A549 (cell line): Measurements from ENCODE around the gene COL15A1. TPM values are rescaled to one million over a fixed set of nuclear protein-coding genes. Genes with fewer than 3 reads are reported as not detected.
A peak's percentile ranks its signal among the peaks of the same experiment; 100 is the strongest.

Experiments
- ATAC-seq, 2 experiments: fragments of 200-7000 bp in 1 of 2; fragments of >200 bp in 1 of 2; cut with Nextera tagmentation in 1 of 2; cut with Tn5 transposase in 1 of 2; 3 replicates each; pipeline versions ENCODE4 v1.8.0 to v1.9.1; 2018 to 2020; ENCODE audit warnings: mild to moderate bottlenecking in 1 of 2, moderate library complexity in 1 of 2
- CTCF ChIA-PET: fragments of 300-600 bp; sonication (Branson Sonifier 250); formaldehyde crosslinking; extraction: SDS; loops from one replicate; lab custom pipeline; 2021; ENCODE audit warnings: antibody characterized with exemption, inconsistent platforms; lab: Yijun Ruan, JAX
- POLR2A ChIA-PET: fragments of 350-600 bp; formaldehyde crosslinking; extraction: SDS; loops from one replicate; lab custom pipeline; 2021; ENCODE audit warnings: antibody characterized with exemption, inconsistent platforms; lab: Yijun Ruan, JAX
- DNase-seq, 2 experiments: peaks; one replicate each; pipeline versions ENCODE4 v3.0.0 to v3.0.0-alpha.2; 2011 to 2016; ENCODE audit warnings: low read depth in 1 of 2, low spot score in 1 of 2
- FAIRE-seq: peaks from 2 replicates; lab custom pipeline; 2011; peaks lifted over from hg19 to GRCh38; lab: Jason Lieb, UNC
- H3K27ac ChIP-seq, 2 experiments: fragments of >200 bp; sonication (Bioruptor Twin); formaldehyde crosslinking; 3 replicates each; pipeline ENCODE4 v1.5.1; 2016 to 2017
- H3K4me1 ChIP-seq: fragments of >200 bp; sonication (Bioruptor Twin); formaldehyde crosslinking; 3 replicates; pipeline ENCODE4 v1.6.1; 2016
- H3K4me2 ChIP-seq: fragments of >200 bp; sonication (Bioruptor Twin); formaldehyde crosslinking; 3 replicates; pipeline ENCODE4 v1.6.1; 2016
- H3K4me3 ChIP-seq: fragments of >200 bp; sonication (Bioruptor Twin); formaldehyde crosslinking; 3 replicates; pipeline ENCODE4 v1.5.1; 2016
- H3K9me3 ChIP-seq: fragments of >200 bp; sonication (Bioruptor Twin); formaldehyde crosslinking; 3 replicates; pipeline ENCODE4 v1.6.1; 2016
- CBX2 ChIP-seq: fragments of 200-600 bp; sonication (generic); IDR thresholded peaks from 2 replicates; pipeline ENCODE4 v1.6.1; 2016; ENCODE audit warnings: low read depth, mild to moderate bottlenecking, borderline replicate concordance
- CHD2 ChIP-seq: fragments of 150-350 bp; IDR thresholded peaks from 2 replicates; pipeline ENCODE4 v1.6.1; 2014; ENCODE audit warnings: low read length; ENCODE audit not compliant: partially characterized antibody
- EHF ChIP-seq: fragments of 250-450 bp; sonication (Bioruptor Pico); IDR thresholded peaks from 2 replicates; pipeline ENCODE4 v1.5.0; 2020; ENCODE audit warnings: mild to moderate bottlenecking
- EHMT2 ChIP-seq: fragments of 200-600 bp; sonication (generic); IDR thresholded peaks from 2 replicates; pipeline ENCODE4 v1.6.1; 2016; ENCODE audit warnings: antibody characterized with exemption, low read depth, mild to moderate bottlenecking, moderate library complexity
- EP300 ChIP-seq, 2 experiments: fragments of >200 bp; sonication (Bioruptor Twin); formaldehyde crosslinking; IDR thresholded peaks; 2 replicates in 1 of 2; 3 replicates in 1 of 2; pipeline ENCODE4 v1.6.1; 2016 to 2017
- ESRRA ChIP-seq: fragments of 150-350 bp; IDR thresholded peaks from 2 replicates; pipeline ENCODE4 v1.6.1; 2014; ENCODE audit warnings: mild to moderate bottlenecking, low read length, borderline replicate concordance
- FOSL2 ChIP-seq, 2 experiments: fragments of 450-650 bp in 1 of 2; fragments of >200 bp in 1 of 2; sonication (Bioruptor Twin) in 1 of 2; formaldehyde crosslinking; IDR thresholded peaks; 2 replicates each; pipeline versions ENCODE4 v1.5.0 to v1.6.1; 2016 to 2020; ENCODE audit warnings: mild to moderate bottlenecking in 1 of 2, moderate library complexity in 1 of 2
- FOXS1 ChIP-seq: fragments of 250-450 bp; sonication (Bioruptor Pico); IDR thresholded peaks from 2 replicates; pipeline ENCODE4 v1.5.0; 2020; ENCODE audit warnings: mild to moderate bottlenecking, moderate library complexity
- HMGXB4 ChIP-seq: fragments of 250-450 bp; sonication (Bioruptor Pico); IDR thresholded peaks from 2 replicates; pipeline ENCODE4 v1.5.0; 2021; ENCODE audit warnings: mild to moderate bottlenecking, moderate library complexity, borderline replicate concordance
- HOXA7 ChIP-seq: fragments of 250-450 bp; sonication (Bioruptor Pico); IDR thresholded peaks from 2 replicates; pipeline ENCODE4 v1.5.0; 2020; ENCODE audit warnings: mild to moderate bottlenecking, moderate library complexity
- JUN ChIP-seq, 2 experiments: fragments of >200 bp; sonication (Bioruptor Twin); formaldehyde crosslinking; IDR thresholded peaks; 2 replicates in 1 of 2; 3 replicates in 1 of 2; pipeline ENCODE4 v1.6.1; 2016 to 2017
- KDM1A ChIP-seq: fragments of 200-600 bp; sonication (generic); IDR thresholded peaks from 2 replicates; pipeline ENCODE4 v1.6.1; 2016; ENCODE audit warnings: low read depth, mild to moderate bottlenecking
- MAFK ChIP-seq: fragments of 450-650 bp; IDR thresholded peaks from 2 replicates; pipeline ENCODE4 v1.6.1; 2014; ENCODE audit not compliant: partially characterized antibody
- MAX ChIP-seq: IDR thresholded peaks from 2 replicates; pipeline ENCODE4 v1.6.1; 2012
- NPAS2 ChIP-seq: fragments of 250-450 bp; sonication (Bioruptor Pico); IDR thresholded peaks from 2 replicates; pipeline ENCODE4 v1.8.0; 2022; ENCODE audit warnings: mild to moderate bottlenecking, moderate library complexity, borderline replicate concordance
- PHF8 ChIP-seq: fragments of 200-600 bp; sonication (generic); IDR thresholded peaks from 2 replicates; pipeline ENCODE4 v1.6.1; 2016; ENCODE audit warnings: low read depth, mild to moderate bottlenecking, antibody characterized with exemption, moderate library complexity, borderline replicate concordance
- POLR2AphosphoS2 ChIP-seq: conservative IDR thresholded peaks from 2 replicates; pipeline ENCODE4 v1.6.1; 2012; ENCODE audit warnings: low read length, improper control_type of control experiment, inconsistent platforms
- RARB ChIP-seq: fragments of 250-450 bp; sonication (Bioruptor Pico); IDR thresholded peaks from 2 replicates; pipeline ENCODE4 v1.8.0; 2021; ENCODE audit warnings: mild to moderate bottlenecking, moderate library complexity
- RCOR1 ChIP-seq: fragments of 150-350 bp; IDR thresholded peaks from 2 replicates; pipeline ENCODE4 v1.6.1; 2014; ENCODE audit warnings: antibody characterized with exemption, low read length, low read depth
- RFX5 ChIP-seq: fragments of 450-650 bp; IDR thresholded peaks from 2 replicates; pipeline ENCODE4 v1.7.1; 2014; ENCODE audit warnings: antibody characterized with exemption, mild to moderate bottlenecking, moderate library complexity
- SREBF2 ChIP-seq: fragments of 450-650 bp; IDR thresholded peaks from 2 replicates; pipeline ENCODE4 v1.6.1; 2014; ENCODE audit warnings: mild to moderate bottlenecking, moderate library complexity
- TFCP2L1 ChIP-seq: fragments of 250-450 bp; sonication (Bioruptor Pico); IDR thresholded peaks from 2 replicates; pipeline ENCODE4 v1.5.0; 2021; ENCODE audit warnings: mild to moderate bottlenecking
- ZC3H11A ChIP-seq: fragments of 450-650 bp; IDR thresholded peaks from 2 replicates; pipeline ENCODE4 v1.6.1; 2014; ENCODE audit warnings: antibody characterized with exemption, mild to moderate bottlenecking
- ZSCAN20 ChIP-seq: fragments of 250-450 bp; sonication (Bioruptor Pico); IDR thresholded peaks from 2 replicates; pipeline ENCODE4 v1.8.0; 2022; ENCODE audit warnings: mild to moderate bottlenecking, moderate library complexity
- WGBS: methylation state at CpG from one replicate; pipeline ENCODE4 v1.1.6; 2017; ENCODE audit errors: missing lambda C conversion rate; 5-methylcytosine and 5-hydroxymethylcytosine counted together
- polyA plus RNA-seq, 4 experiments: library from polyadenylated mRNA; depleted of rRNA in 3 of 4; stranded (reverse); fragments of >200 nt; fragmentation: RNase III in 1 of 4; extraction: RNeasy Plus Mini Kit Qiagen cat#74134 plus additional on column Dnase treatment in 1 of 4; gene quantifications; 2 replicates in 3 of 4; 3 replicates in 1 of 4; pipeline ENCODE4 v1.2.3, GENCODE V29; 2011 to 2017
- TF ChIP-seq, protein P1 (sequence below): fragments of 200-600 bp; sonication (generic); IDR thresholded peaks from 2 replicates; pipeline ENCODE4 v1.6.1; 2016; ENCODE audit warnings: antibody characterized with exemption, mild to moderate bottlenecking, moderate library complexity
- TF ChIP-seq, protein P2 (sequence below): IDR thresholded peaks from 2 replicates; pipeline ENCODE4 v1.6.1; 2012; ENCODE audit warnings: low read depth, borderline replicate concordance

Gene COL15A1
- polyA plus RNA-seq, 2 of the 4 experiments (the other 2 are of a cell fraction) = 0.09 to 0.12 TPM

- POLR2A ChIA-PET = no interaction called here
- Histone ChIP-seq H3K4me1 (no peaks in the 10 kb centered on the region; the same call in 2 of the 3 replicates), H3K9me3 (no peaks in the 10 kb centered on the region), H3K27ac (no peak overlapping the region), H3K4me3 (no peak overlapping the region), H3K4me2 (no peak overlapping the region)
- DNase-seq = no peak
- 0% methylated on average over 3 of the region's 3 CpGs for WGBS
- no peak for ATAC-seq
- CTCF ChIA-PET = interaction anchor here (0.9 to 2.3 kb wide), 4 partner anchors 24 to 866 kb away, joined by 3 to 5 read pairs (median 3); no protein-coding TSS in a partner anchor
- TF ChIP-seq RCOR1 = no peak
- TF ChIP-seq POLR2AphosphoS2 = no peak
- no peak for FAIRE-seq
These were observed 3.4 kb upstream of the COL15A1 start for GRCh38 chr9:98940276-98940675.

DNA sequence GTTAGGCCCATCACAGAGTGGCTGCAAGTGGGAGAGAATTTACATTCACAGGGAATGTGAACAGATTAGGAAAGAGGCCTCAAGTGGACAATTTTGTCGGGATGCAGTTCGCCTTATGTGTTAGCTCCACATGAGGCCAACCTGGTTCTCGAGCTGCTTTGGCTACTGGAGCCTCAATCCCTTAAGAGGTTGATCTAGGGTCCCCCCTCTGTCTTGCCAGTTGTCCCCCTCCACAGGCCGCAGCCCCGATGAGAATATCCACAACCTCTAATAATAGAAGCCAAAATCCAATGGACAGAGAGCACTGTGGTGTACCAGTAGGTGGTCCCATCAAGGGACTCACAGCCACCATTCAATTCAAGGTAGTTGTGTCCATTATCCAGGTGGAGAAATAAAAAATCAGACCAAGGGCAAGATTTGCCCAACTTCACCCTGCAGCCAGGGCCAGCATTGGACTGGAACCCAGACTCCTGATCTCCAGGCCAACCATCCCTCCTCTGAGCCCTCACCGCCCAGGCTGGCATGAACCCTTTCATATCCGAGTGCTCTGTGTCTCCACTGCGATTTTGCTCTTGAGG is 1.7 kb upstream of the COL15A1 start:
- TF ChIP-seq EP300 (IDR thresholded peaks at IDR 0.05) (no peak), RFX5 (no peak), KDM1A (no peak), NPAS2 (CRISPR knock-in tag) (no peak), RCOR1 (no peak), EHF (no peak), ZSCAN20 (CRISPR knock-in tag) (no peak), MAX (no peak), FOSL2 (IDR thresholded peaks at IDR 0.05) (no peak), FOSL2 (CRISPR knock-in tag; IDR thresholded peaks at IDR 0.05) (no peak), RARB (CRISPR knock-in tag) (no peak), MAFK (no peak)
- TF ChIP-seq, protein P1, sequence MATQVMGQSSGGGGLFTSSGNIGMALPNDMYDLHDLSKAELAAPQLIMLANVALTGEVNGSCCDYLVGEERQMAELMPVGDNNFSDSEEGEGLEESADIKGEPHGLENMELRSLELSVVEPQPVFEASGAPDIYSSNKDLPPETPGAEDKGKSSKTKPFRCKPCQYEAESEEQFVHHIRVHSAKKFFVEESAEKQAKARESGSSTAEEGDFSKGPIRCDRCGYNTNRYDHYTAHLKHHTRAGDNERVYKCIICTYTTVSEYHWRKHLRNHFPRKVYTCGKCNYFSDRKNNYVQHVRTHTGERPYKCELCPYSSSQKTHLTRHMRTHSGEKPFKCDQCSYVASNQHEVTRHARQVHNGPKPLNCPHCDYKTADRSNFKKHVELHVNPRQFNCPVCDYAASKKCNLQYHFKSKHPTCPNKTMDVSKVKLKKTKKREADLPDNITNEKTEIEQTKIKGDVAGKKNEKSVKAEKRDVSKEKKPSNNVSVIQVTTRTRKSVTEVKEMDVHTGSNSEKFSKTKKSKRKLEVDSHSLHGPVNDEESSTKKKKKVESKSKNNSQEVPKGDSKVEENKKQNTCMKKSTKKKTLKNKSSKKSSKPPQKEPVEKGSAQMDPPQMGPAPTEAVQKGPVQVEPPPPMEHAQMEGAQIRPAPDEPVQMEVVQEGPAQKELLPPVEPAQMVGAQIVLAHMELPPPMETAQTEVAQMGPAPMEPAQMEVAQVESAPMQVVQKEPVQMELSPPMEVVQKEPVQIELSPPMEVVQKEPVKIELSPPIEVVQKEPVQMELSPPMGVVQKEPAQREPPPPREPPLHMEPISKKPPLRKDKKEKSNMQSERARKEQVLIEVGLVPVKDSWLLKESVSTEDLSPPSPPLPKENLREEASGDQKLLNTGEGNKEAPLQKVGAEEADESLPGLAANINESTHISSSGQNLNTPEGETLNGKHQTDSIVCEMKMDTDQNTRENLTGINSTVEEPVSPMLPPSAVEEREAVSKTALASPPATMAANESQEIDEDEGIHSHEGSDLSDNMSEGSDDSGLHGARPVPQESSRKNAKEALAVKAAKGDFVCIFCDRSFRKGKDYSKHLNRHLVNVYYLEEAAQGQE = no peak
- H3K27ac ChIP-seq = no peak overlapping the region
- H3K4me1 ChIP-seq = no peaks in the 10 kb centered on the region; the same call in 2 of the 3 replicates
- 57% methylated on average over 8 of the region's 8 CpGs for WGBS
- no peak for DNase-seq
- ChIA-PET POLR2A (no interaction called here), CTCF (interaction anchor here (1.5 kb wide), 1 partner anchor 199 kb away, joined by 3 read pairs; no protein-coding TSS in a partner anchor)
- H3K9me3 ChIP-seq = no peaks in the 10 kb centered on the region
- no peak for FAIRE-seq
- H3K4me3 ChIP-seq = no peak overlapping the region
- no peak overlapping the region for H3K4me2 ChIP-seq
- no peak for ATAC-seq

DNA sequence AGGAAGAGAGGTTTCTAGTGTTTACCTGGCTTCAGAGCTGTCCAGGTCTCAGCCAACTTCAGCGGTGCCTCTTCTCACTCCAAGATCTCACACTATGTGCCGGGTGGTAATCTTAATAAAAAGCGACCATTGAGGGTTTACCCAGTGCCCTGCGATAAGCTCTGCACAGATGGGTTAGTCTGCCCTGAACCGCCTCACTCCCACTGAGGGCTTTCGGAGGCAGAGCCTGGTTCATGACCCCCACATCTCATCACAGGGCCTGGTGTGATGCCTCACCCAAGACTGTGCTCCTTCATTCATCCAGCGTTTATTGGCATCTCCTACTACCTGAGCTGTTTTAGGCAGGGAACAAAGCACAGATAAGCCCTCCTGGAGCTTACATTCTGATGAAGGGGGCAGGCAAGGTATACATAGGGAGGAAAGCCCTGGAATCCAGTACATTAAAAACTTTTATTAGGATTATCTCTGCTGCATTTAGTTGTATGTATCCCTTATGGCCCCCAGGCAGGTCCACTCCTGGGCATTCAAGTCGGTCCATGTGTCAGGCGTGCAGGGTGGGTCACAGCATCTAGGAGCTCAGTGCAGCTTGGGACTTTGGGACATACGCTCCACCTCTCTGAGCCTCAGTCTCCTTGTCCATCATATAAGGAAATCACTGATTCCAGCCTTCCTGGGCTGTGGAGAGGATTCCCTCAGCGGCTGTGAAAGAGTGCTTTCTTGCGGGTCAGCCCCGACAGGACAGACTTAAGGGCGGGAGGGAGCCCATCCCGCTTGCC is 613 bp upstream of the COL15A1 start:
- Histone ChIP-seq H3K4me1 (no peaks in the 10 kb centered on the region; the same call in 2 of the 3 replicates), H3K4me3 (peak overlapping the region; percentile 34; the same call in 2 of the 3 replicates), H3K27ac (no peak overlapping the region), H3K4me2 (peak overlapping the region; percentile 83), H3K9me3 (no peaks in the 10 kb centered on the region)
- no peak for DNase-seq
- POLR2A ChIA-PET = no interaction called here
- peak in 1 of 2 experiments; percentile 17; a peak in 3 of 6 replicates for ATAC-seq
- WGBS = 77% methylated on average over 10 of the region's 15 CpGs
- no peak for FAIRE-seq
- CTCF ChIA-PET = interaction anchor here (1.5 to 2.1 kb wide), 2 partner anchors 95 to 198 kb away, joined by 3 to 7 read pairs; no protein-coding TSS in a partner anchor
- no peak for TF ChIP-seq FOXS1
- no peak for TF ChIP-seq HOXA7 (CRISPR knock-in tag)
- TF ChIP-seq TFCP2L1 (CRISPR knock-in tag) = no peak
- TF ChIP-seq HMGXB4 (CRISPR knock-in tag) = no peak
- TF ChIP-seq CBX2 = no peak
- TF ChIP-seq, protein P2, sequence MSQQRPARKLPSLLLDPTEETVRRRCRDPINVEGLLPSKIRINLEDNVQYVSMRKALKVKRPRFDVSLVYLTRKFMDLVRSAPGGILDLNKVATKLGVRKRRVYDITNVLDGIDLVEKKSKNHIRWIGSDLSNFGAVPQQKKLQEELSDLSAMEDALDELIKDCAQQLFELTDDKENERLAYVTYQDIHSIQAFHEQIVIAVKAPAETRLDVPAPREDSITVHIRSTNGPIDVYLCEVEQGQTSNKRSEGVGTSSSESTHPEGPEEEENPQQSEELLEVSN = no peak
- no peak for TF ChIP-seq FOSL2 (IDR thresholded peaks at IDR 0.05)
- no peak for TF ChIP-seq FOSL2 (CRISPR knock-in tag; IDR thresholded peaks at IDR 0.05)
- TF ChIP-seq ZC3H11A = no peak
- no peak for TF ChIP-seq CHD2
- TF ChIP-seq PHF8 = no peak
- no peak for TF ChIP-seq ESRRA
- TF ChIP-seq JUN (IDR thresholded peaks at IDR 0.05) = no peak
- TF ChIP-seq EHMT2 = no peak
- TF ChIP-seq SREBF2 = no peak
